GM12892 (cell line): ENCODE results near the gene AIMP1.

Experiments used
- POLR2A ChIP-seq: IDR thresholded peaks from 2 replicates; pipeline ENCODE4 v1.6.1; 2011; ENCODE audit warnings: low read depth, low read length, control low read depth
- TAF1 ChIP-seq: IDR thresholded peaks from 2 replicates; pipeline ENCODE4 v1.6.1; 2011; ENCODE audit warnings: low read depth, mild to moderate bottlenecking, control low read depth, low read length, borderline replicate concordance

- TF ChIP-seq POLR2A (no peak), TAF1 (no peak)
Measured at GRCh38 chr4:106371161-106371560, 54.8 kb downstream of the AIMP1 start.
